Measurements from ENCODE around the gene PIWIL4.

PIWIL4 gene

DNA sequence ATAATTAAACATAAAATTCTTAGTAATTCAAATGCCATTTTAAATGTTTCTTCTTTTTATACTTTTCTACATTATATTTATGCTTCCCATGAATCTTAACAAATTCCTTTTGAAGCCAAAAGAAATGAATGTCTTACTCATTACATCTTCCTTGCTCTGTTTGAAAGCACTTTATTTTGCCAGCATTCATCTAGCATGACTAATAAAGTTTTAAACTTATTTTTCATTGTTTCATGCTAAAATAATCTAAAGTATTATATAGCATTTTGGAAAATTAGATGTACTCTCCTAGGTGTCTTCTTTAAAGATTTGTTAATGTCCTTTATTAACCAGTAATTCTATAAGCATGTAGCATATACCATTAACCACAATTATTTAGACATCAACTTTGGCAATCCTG is 9.7 kb upstream of the PIWIL4 start:
- Histone ChIP-seq H3K23ac (ENCODE audit: low read length in 2 of 2) (no peak overlapping the region), H3K79me1 (replicated peaks; ENCODE audit: low read length, poor library complexity, severe bottlenecking) (peaks cover 2% of the 10 kb centered on the region), H3K4me3 (ENCODE audit: insufficient read depth in 1 of 2, low read depth in 1 of 2, low read length in 2 of 2) (no peak overlapping the region), H3K18ac (ENCODE audit: low read depth in 1 of 2, low read length in 2 of 2) (no peak overlapping the region), H3K4me2 (ENCODE audit: low read length, poor library complexity, severe bottlenecking) (no peak overlapping the region), H3K27me3 (ENCODE audit: control insufficient read depth in 1 of 2, insufficient read depth in 1 of 2, low read length in 2 of 2) (no peaks in the 10 kb centered on the region), H3K27ac (ENCODE audit: low read length, poor library complexity, severe bottlenecking) (no peak overlapping the region), H2BK5ac (ENCODE audit: low read depth, low read length, poor library complexity, severe bottlenecking) (no peak overlapping the region), H2BK120ac (ENCODE audit: low read depth, low read length) (no peak overlapping the region), H4K91ac (ENCODE audit: low read length) (no peak overlapping the region), H2BK15ac (ENCODE audit: low read depth, poor library complexity, severe bottlenecking) (no peak overlapping the region), H2AK5ac (ENCODE audit: low read length, severe bottlenecking) (no peak overlapping the region), H3K9me3 (ENCODE audit: control insufficient read depth, low read length) (no peaks in the 10 kb centered on the region), H2BK12ac (ENCODE audit: low read length in 2 of 2) (no peak overlapping the region), H3K14ac (ENCODE audit: low read length in 2 of 2) (no peak overlapping the region), H4K8ac (ENCODE audit: low read length) (no peak overlapping the region), H3K9ac (ENCODE audit: low read length) (peak overlapping the region; percentile 3), H3K4me1 (ENCODE audit: control insufficient read depth, insufficient read depth, low read depth, low read length) (peaks cover 1% of the 10 kb centered on the region), H3K36me3 (ENCODE audit: control insufficient read depth in 1 of 2, insufficient read depth in 2 of 2, low read depth in 1 of 2, low read length in 2 of 2) (no peaks in the 10 kb centered on the region), H3K4ac (ENCODE audit: low read depth in 1 of 2, low read length in 2 of 2) (no peak overlapping the region), H2AFZ (ENCODE audit: low read depth, low read length) (no peak overlapping the region)
- no peak for DNase-seq

DNA sequence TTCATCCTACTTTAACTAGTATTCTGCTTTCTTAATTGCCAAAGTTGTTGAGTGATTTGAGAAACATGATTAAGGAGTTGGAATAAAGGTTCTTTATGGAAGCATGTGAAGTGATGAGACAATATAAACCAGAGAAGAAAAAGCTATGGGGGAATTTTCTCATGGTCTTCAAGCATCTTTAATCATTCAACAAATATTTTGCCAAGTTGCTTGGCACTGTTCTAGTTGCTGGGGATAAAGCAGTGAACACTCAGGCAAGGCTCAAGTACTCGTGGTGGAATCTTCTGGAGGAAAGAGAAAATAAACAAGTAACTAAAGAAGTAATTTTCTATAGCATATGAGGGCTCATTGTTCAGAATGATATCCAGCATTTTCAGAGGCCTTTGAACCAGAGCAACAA is 9.2 kb upstream of the PIWIL4 start:
- no CpG with 5 or more reads among the region's 1 CpG for WGBS
- H4K8ac ChIP-seq (ENCODE audit: low read length) = no peak overlapping the region
- no peak overlapping the region for H3K4me3 ChIP-seq (ENCODE audit: insufficient read depth in 1 of 2, low read depth in 1 of 2, low read length in 2 of 2)

DNA sequence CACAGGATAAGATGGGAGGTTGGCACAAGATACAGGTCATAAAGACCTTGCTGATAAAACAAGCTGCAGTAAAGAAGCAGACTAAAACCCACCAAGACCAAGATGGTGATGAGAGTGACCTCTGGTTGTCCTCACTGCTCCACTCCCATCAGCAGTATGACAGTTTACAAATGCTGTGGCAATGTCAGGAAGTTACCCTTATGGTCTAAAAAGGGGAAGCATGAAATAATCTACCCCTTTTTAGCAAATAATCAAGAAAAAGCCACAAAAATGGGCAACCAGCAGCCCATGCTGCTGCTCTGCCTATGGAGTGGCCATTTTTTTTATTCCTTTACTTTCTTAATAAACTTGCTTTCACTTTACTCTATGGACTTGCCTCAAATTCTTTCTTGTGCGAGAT is 8.7 kb upstream of the PIWIL4 start:
- Histone ChIP-seq H2BK15ac (ENCODE audit: low read depth, poor library complexity, severe bottlenecking) (no peak overlapping the region), H3K14ac (ENCODE audit: low read length in 2 of 2) (no peak overlapping the region), H3K79me1 (replicated peaks; ENCODE audit: low read length, poor library complexity, severe bottlenecking) (no peaks in the 10 kb centered on the region), H3K18ac (ENCODE audit: low read depth in 1 of 2, low read length in 2 of 2) (no peak overlapping the region), H3K4me3 (ENCODE audit: insufficient read depth in 1 of 2, low read depth in 1 of 2, low read length in 2 of 2) (no peak overlapping the region), H2AK5ac (ENCODE audit: low read length, severe bottlenecking) (no peak overlapping the region), H3K4ac (ENCODE audit: low read depth in 1 of 2, low read length in 2 of 2) (no peak overlapping the region), H3K4me1 (ENCODE audit: control insufficient read depth, insufficient read depth, low read depth, low read length) (peaks cover 5% of the 10 kb centered on the region), H3K27ac (ENCODE audit: low read length, poor library complexity, severe bottlenecking) (no peak overlapping the region), H2BK5ac (ENCODE audit: low read depth, low read length, poor library complexity, severe bottlenecking) (no peak overlapping the region), H3K9me3 (ENCODE audit: control insufficient read depth, low read length) (no peaks in the 10 kb centered on the region), H3K27me3 (ENCODE audit: control insufficient read depth in 1 of 2, insufficient read depth in 1 of 2, low read length in 2 of 2) (no peaks in the 10 kb centered on the region), H3K36me3 (ENCODE audit: control insufficient read depth in 1 of 2, insufficient read depth in 2 of 2, low read depth in 1 of 2, low read length in 2 of 2) (no peaks in the 10 kb centered on the region), H4K91ac (ENCODE audit: low read length) (no peak overlapping the region), H3K9ac (ENCODE audit: low read length) (no peak overlapping the region), H2BK120ac (ENCODE audit: low read depth, low read length) (no peak overlapping the region), H4K8ac (ENCODE audit: low read length) (no peak overlapping the region), H3K4me2 (ENCODE audit: low read length, poor library complexity, severe bottlenecking) (no peak overlapping the region), H2AFZ (ENCODE audit: low read depth, low read length) (no peak overlapping the region), H2BK12ac (ENCODE audit: low read length in 2 of 2) (no peak overlapping the region), H3K23ac (ENCODE audit: low read length in 2 of 2) (no peak overlapping the region)
- WGBS = 100% methylated on average over 1 of the region's 1 CpG
- no peak for DNase-seq

More for the DNA sequence above, 9.2 kb upstream of the PIWIL4 start:
- Histone ChIP-seq H2BK12ac (ENCODE audit: low read length in 2 of 2) (no peak overlapping the region), H4K91ac (ENCODE audit: low read length) (no peak overlapping the region), H3K9me3 (ENCODE audit: control insufficient read depth, low read length) (no peaks in the 10 kb centered on the region), H2BK5ac (ENCODE audit: low read depth, low read length, poor library complexity, severe bottlenecking) (no peak overlapping the region), H2AFZ (ENCODE audit: low read depth, low read length) (no peak overlapping the region), H2AK5ac (ENCODE audit: low read length, severe bottlenecking) (no peak overlapping the region), H2BK120ac (ENCODE audit: low read depth, low read length) (no peak overlapping the region), H3K23ac (ENCODE audit: low read length in 2 of 2) (no peak overlapping the region), H3K79me1 (replicated peaks; ENCODE audit: low read length, poor library complexity, severe bottlenecking) (no peaks in the 10 kb centered on the region), H3K18ac (ENCODE audit: low read depth in 1 of 2, low read length in 2 of 2) (no peak overlapping the region), H3K27me3 (ENCODE audit: control insufficient read depth in 1 of 2, insufficient read depth in 1 of 2, low read length in 2 of 2) (no peaks in the 10 kb centered on the region), H3K9ac (ENCODE audit: low read length) (no peak overlapping the region), H2BK15ac (ENCODE audit: low read depth, poor library complexity, severe bottlenecking) (no peak overlapping the region), H3K36me3 (ENCODE audit: control insufficient read depth in 1 of 2, insufficient read depth in 2 of 2, low read depth in 1 of 2, low read length in 2 of 2) (no peaks in the 10 kb centered on the region), H3K4me2 (ENCODE audit: low read length, poor library complexity, severe bottlenecking) (no peak overlapping the region), H3K14ac (ENCODE audit: low read length in 2 of 2) (no peak overlapping the region), H3K4me1 (ENCODE audit: control insufficient read depth, insufficient read depth, low read depth, low read length) (peaks cover 3% of the 10 kb centered on the region), H3K4ac (ENCODE audit: low read depth in 1 of 2, low read length in 2 of 2) (no peak overlapping the region), H3K27ac (ENCODE audit: low read length, poor library complexity, severe bottlenecking) (no peak overlapping the region)
- no peak for DNase-seq

DNA sequence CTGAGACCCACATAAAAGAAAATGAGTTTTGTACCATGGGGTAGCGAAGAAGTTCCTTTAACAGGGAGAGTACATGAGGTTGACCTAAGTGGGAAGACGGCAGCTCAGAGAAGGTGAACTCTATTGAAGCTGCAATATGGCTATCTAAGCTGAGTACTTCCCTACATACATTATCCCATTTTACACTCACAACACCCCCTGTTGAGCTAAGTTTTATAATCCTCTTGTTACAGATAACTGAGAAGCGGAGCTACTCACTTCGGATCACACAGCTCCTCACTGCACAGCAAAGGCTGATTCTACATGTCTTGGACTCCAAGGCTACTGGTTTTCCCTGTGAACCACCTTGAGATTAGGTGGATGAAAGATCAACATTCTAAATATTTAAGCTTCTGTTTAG is 8.2 kb upstream of the PIWIL4 start:
- no peak overlapping the region for H3K9ac ChIP-seq (ENCODE audit: low read length)
- H2BK12ac ChIP-seq (ENCODE audit: low read length in 2 of 2) = no peak overlapping the region
- H3K18ac ChIP-seq (ENCODE audit: low read depth in 1 of 2, low read length in 2 of 2) = no peak overlapping the region
- no peak overlapping the region for H3K4me3 ChIP-seq (ENCODE audit: insufficient read depth in 1 of 2, low read depth in 1 of 2, low read length in 2 of 2)
- H3K36me3 ChIP-seq (ENCODE audit: control insufficient read depth in 1 of 2, insufficient read depth in 2 of 2, low read depth in 1 of 2, low read length in 2 of 2) = no peaks in the 10 kb centered on the region
- H3K4ac ChIP-seq (ENCODE audit: low read depth in 1 of 2, low read length in 2 of 2) = no peak overlapping the region
- no peak overlapping the region for H2AFZ ChIP-seq (ENCODE audit: low read depth, low read length)
- H4K91ac ChIP-seq (ENCODE audit: low read length) = no peak overlapping the region
- H2BK120ac ChIP-seq (ENCODE audit: low read depth, low read length) = no peak overlapping the region
- no peak overlapping the region for H3K4me2 ChIP-seq (ENCODE audit: low read length, poor library complexity, severe bottlenecking)
- H3K27ac ChIP-seq (ENCODE audit: low read length, poor library complexity, severe bottlenecking) = no peak overlapping the region
- no peak overlapping the region for H2BK5ac ChIP-seq (ENCODE audit: low read depth, low read length, poor library complexity, severe bottlenecking)
- H3K79me1 ChIP-seq (replicated peaks; ENCODE audit: low read length, poor library complexity, severe bottlenecking) = no peaks in the 10 kb centered on the region
- H2AK5ac ChIP-seq (ENCODE audit: low read length, severe bottlenecking) = no peak overlapping the region
- H3K27me3 ChIP-seq (ENCODE audit: control insufficient read depth in 1 of 2, insufficient read depth in 1 of 2, low read length in 2 of 2) = no peaks in the 10 kb centered on the region
- WGBS = 97% methylated on average over 3 of the region's 4 CpGs
- peaks cover 4% of the 10 kb centered on the region for H3K4me1 ChIP-seq (ENCODE audit: control insufficient read depth, insufficient read depth, low read depth, low read length)
- H3K23ac ChIP-seq (ENCODE audit: low read length in 2 of 2) = no peak overlapping the region
- no peak overlapping the region for H4K8ac ChIP-seq (ENCODE audit: low read length)
- DNase-seq = no peak
- no peak overlapping the region for H3K14ac ChIP-seq (ENCODE audit: low read length in 2 of 2)
- H2BK15ac ChIP-seq (ENCODE audit: low read depth, poor library complexity, severe bottlenecking) = no peak overlapping the region
- no peaks in the 10 kb centered on the region for H3K9me3 ChIP-seq (ENCODE audit: control insufficient read depth, low read length)

Measured in mesenchymal stem cell (in vitro differentiated cells and primary cell).